Uterus (tissue), 2 donors: Measurements from ENCODE around the gene SLC8A2.

Source experiments
- CTCF ChIP-seq, 4 experiments: fragments of 200-600 bp in 2 of 4; fragments of 450-650 bp in 2 of 4; sonication (generic) in 2 of 4; IDR thresholded peaks; one replicate each; pipeline ENCODE4 v1.5.1; 2016 to 2019; ENCODE audit warnings: antibody characterized with exemption in 4 of 4, mild to moderate bottlenecking in 2 of 4, moderate library complexity in 1 of 4
- POLR2A ChIP-seq, 2 donors: fragments of 450-650 bp; IDR thresholded peaks; one replicate each; pipeline ENCODE4 v1.6.1; 2016; ENCODE audit warnings: antibody characterized with exemption in 2 of 2, mild to moderate bottlenecking in 1 of 2, moderate library complexity in 1 of 2

DNA sequence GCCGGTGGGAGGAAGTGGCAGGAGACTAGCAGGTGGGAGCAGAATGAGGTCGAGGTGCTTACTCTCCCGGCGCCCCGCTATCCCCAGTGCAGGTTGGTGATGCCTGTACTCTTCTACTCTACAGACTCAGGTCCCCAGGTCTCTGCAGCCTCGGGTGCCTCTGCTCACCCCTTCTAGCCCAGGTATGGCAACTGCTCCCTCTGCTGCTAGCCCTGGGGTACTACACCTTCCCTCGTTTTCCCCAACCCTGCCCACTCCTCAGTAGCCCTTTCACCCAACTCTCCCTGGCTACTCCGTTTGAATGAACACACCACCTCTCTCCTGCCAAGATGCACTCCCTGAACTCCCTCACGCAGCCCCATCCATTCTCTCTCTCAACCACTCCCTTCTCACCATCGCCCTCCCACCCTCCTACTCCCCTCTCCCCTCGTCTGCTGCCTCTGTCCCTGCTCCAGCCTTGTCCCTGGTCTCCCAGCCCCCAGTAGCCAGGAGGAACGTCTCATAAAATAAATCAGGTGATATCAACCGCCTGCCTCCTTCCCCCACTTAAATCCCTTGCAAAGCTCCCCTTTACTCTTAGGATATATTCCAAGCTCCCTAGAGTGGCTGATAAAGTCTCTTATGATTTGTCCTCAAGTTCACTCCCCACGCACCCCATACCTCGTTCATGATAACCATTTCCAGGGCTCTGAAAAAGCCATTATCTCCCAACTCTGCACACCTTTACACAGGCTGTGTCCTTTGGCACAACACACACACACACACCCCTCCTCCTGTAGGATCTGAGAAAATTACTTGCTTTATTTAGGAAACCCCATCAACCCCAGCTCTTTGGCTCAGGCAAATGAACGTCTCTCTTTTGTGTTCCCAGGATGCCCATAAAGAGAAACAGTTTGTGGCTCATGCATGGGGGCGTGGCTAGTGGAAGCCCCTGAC lies 44.2 kb downstream of the SLC8A2 start:
- TF ChIP-seq CTCF (IDR thresholded peaks at IDR 0.05) (peak; percentile 76 to 93 (median 84)), POLR2A (IDR thresholded peaks at IDR 0.05) (peak in 1 of 2 donors; percentile 30)
